Measurements from ENCODE around the gene PAK4.
A peak's percentile ranks its signal among the peaks of the same experiment; 100 is the strongest.

The PAK4 gene

DNA sequence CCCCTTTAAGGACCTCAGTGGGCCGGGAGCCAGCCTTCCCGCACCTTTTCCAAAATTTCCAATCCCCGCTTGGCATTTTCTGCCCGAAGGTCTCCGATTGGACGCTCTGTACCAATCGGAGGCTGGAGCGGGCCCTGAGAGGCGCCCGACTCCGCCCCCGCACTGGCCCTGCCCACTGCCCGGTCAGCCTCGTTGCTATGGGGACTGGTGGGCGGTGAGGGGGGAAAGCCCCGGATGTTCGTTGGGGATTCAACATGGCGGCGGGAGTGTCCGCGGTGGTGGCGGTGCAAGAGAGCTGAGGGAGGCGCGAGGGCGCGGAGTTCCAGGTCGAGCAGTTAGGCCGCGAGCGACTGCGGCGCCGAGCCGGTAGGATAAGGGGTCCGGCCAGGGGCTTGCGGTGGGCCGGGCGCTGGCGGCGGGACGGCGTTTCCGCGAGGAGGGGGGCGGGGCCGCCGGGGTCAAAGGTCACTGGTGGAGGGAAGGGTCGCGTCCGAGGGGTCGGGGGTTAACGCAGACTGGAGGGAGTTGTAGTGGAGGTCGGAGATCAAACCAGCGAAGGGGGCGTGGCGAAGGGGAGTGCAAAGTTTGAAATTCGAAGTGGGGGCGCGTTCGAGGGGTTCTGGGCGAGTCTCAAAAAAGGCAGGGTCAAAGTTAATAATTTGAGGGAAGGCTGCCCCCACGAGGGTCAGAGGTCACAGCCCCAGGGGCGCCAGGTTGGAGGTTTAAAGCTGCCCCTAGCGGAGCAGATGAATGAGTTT lies at the start of gene PAK4:
Gene PAK4 (plus strand): TSS at position 233 of the 758 bp plus-strand sequence. CDS start 43,768 bp downstream, outside the sequence.
- TF ChIP-seq ZBTB7A (IDR thresholded peaks at IDR 0.05; ENCODE audit: low read depth) (peak; percentile 85), TEAD4 (IDR thresholded peaks at IDR 0.05) (no peak), FOXM1 (IDR thresholded peaks at IDR 0.05; ENCODE audit: borderline replicate concordance, low read depth) (peak; percentile 94), CREB1 (IDR thresholded peaks at IDR 0.05; ENCODE audit: low read depth) (no peak), EP300 (IDR thresholded peaks at IDR 0.05; ENCODE audit: borderline replicate concordance) (no peak), EGR1 (IDR thresholded peaks at IDR 0.05) (peak; percentile 93), TCF12 (IDR thresholded peaks at IDR 0.05; ENCODE audit: low read depth) (no peak; the same call in 1 of the 2 replicates), YY1 (IDR thresholded peaks at IDR 0.05; ENCODE audit: low read depth) (peak; percentile 94), CEBPB (IDR thresholded peaks at IDR 0.05) (no peak), RAD21 (IDR thresholded peaks at IDR 0.05; ENCODE audit: low read depth) (peak; percentile 11; the same call in 1 of the 2 replicates), TAF1 (IDR thresholded peaks at IDR 0.05; ENCODE audit: low read depth) (peak; percentile 95), NFIC (IDR thresholded peaks at IDR 0.05) (peak; percentile 80)
- TF ChIP-seq, protein P1, sequence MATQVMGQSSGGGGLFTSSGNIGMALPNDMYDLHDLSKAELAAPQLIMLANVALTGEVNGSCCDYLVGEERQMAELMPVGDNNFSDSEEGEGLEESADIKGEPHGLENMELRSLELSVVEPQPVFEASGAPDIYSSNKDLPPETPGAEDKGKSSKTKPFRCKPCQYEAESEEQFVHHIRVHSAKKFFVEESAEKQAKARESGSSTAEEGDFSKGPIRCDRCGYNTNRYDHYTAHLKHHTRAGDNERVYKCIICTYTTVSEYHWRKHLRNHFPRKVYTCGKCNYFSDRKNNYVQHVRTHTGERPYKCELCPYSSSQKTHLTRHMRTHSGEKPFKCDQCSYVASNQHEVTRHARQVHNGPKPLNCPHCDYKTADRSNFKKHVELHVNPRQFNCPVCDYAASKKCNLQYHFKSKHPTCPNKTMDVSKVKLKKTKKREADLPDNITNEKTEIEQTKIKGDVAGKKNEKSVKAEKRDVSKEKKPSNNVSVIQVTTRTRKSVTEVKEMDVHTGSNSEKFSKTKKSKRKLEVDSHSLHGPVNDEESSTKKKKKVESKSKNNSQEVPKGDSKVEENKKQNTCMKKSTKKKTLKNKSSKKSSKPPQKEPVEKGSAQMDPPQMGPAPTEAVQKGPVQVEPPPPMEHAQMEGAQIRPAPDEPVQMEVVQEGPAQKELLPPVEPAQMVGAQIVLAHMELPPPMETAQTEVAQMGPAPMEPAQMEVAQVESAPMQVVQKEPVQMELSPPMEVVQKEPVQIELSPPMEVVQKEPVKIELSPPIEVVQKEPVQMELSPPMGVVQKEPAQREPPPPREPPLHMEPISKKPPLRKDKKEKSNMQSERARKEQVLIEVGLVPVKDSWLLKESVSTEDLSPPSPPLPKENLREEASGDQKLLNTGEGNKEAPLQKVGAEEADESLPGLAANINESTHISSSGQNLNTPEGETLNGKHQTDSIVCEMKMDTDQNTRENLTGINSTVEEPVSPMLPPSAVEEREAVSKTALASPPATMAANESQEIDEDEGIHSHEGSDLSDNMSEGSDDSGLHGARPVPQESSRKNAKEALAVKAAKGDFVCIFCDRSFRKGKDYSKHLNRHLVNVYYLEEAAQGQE (IDR thresholded peaks at IDR 0.05; ENCODE audit: low read depth): no peak
- TF ChIP-seq, protein P2, sequence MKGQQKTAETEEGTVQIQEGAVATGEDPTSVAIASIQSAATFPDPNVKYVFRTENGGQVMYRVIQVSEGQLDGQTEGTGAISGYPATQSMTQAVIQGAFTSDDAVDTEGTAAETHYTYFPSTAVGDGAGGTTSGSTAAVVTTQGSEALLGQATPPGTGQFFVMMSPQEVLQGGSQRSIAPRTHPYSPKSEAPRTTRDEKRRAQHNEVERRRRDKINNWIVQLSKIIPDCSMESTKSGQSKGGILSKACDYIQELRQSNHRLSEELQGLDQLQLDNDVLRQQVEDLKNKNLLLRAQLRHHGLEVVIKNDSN (IDR thresholded peaks at IDR 0.05): no peak
- TF ChIP-seq, protein P3, sequence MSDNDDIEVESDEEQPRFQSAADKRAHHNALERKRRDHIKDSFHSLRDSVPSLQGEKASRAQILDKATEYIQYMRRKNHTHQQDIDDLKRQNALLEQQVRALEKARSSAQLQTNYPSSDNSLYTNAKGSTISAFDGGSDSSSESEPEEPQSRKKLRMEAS (IDR thresholded peaks at IDR 0.05): peak; percentile 56

DNA sequence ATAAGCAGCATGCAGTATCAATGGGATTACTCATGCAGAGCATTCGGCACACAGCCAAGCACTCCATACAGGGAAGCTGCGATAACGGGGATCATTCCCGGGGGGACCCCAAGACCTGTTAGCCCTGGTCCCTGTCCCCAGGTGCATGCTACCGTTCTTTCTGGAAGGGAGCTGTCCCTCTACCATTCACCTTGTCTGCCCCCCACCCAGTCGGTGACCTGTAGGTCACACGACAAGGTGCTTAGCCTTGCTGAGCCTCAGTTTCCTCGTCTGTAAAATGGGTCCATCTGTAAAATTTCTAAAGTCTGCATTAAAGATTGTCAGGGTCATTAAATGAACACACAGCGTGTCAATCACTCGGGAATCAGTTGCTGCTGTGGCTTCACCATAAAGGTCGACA lies 48.3 kb upstream of the PAK4 start:
- TF ChIP-seq CEBPB (IDR thresholded peaks at IDR 0.05): no peak

DNA sequence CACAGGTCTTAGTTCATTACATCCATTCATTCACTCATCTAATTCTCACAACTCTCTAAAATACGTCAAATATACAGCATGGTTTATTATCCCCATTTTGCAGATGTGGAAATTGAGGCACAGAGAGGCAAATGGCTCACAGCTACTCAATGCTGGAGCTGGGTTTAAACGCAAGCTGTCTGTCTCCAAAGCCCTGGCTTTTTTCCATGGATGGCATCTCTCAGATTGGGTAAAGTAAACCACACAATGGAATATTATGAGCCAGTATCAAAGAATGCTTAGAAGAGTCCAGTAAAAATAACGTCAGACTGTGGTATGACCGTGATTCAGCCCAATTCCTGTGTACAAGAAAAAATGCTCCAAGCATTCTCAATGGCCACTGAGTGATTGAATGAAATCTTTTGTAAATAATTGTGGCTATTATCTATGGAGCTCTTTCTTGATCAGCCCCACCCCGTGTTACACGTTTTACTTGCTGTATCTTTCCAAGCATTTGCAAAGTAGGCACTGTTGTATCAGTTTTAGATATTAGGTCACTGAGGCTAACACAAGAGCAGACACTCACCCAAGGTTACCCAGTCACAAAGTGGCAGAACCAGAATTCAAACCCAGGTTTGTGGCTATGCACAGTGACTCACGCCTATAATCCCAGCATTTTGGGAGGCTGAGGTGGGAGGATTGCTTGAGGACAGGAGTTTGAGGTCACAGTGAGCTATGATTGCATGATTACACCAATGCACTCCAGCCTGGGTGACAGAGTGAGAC lies 47.0 kb upstream of the PAK4 start:
- 0 out of 2 replicates have a peak, but pooled peaks have one; percentile 28 for TF ChIP-seq TEAD4 (IDR thresholded peaks at IDR 0.05)
- TF ChIP-seq, protein P1 (IDR thresholded peaks at IDR 0.05; ENCODE audit: low read depth): no peak

DNA sequence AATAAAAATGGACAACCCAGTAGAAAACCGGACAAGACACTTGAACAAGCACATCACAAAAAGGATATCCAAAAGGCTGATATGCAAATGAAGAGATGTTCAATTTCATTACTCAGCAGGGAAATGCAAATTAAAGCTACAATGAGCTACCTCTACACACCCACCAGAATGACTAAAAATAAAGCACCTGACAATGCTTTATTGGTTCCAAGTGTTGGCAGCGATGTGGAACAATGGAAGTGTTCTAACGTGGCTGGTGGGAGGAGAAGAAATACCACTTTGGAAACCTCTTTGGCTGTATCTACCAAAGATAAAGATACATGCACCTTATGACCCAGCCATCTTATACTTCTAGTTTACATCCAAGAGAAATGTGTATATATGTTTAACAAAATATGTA lies 45.2 kb upstream of the PAK4 start:
- TF ChIP-seq RAD21 (IDR thresholded peaks at IDR 0.05; ENCODE audit: low read depth) (no peak), CREB1 (IDR thresholded peaks at IDR 0.05; ENCODE audit: low read depth) (no peak), CEBPB (IDR thresholded peaks at IDR 0.05) (no peak)
- TF ChIP-seq, protein P3 (IDR thresholded peaks at IDR 0.05): no peak

DNA sequence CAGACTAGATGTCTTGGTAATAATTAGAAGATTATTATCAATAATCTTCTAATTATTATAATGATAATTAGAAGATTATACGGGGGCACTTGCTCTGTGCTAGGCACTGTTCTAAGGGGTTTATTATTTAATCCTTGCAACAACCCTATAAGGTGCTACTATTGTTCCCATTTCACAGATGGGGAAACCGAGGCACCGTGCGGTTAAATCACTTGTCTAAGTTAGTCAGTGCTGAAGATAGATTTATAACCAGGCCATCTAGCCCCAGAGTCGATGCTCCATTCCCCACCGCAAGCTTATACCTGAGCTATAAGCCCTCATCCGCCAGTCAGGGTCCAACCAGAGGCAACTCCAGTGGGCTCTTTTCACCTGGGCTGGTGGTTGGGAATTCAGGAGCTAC lies 43.4 kb upstream of the PAK4 start:
- no peak for TF ChIP-seq CREB1 (IDR thresholded peaks at IDR 0.05; ENCODE audit: low read depth)

DNA sequence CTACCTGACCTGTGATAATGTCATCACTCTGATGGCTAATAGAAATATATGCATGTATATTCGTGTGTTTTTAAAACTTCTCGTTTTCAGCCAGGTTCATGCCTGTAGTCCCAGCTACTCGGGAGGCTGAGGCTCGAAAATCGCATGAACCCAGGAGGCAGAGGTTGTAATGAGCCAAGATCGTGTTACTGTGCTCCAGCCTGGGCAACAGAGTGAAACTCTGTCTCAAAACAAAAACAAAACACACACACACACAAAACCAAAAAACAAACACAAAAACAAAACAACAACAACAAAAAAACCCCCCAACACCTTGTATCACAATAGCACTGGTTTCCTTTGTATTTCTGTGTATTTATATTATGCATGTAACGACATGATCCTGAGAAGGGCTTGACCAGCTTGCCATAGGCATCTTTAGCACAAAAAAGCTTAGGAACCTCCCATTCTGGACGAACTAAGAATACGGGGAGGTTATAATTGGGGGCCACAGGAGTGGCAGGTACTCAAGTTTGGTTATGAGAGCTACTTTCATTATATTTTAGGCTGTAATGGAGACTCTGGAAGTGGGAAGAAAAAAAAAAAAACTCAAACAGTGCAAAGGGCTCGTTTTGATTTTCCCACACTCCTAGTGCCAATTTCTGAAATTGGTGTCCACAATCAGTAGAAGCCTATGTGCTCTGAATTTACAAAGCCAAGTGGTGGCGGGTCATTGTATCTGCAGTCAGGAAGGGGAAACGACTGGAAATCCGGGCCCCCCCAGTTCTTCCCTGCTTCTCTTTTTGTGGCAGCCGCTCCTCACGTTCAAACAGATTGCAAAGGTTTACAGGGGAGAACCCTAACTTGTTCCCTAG lies 42.6 kb upstream of the PAK4 start:
- TF ChIP-seq CREB1 (IDR thresholded peaks at IDR 0.05; ENCODE audit: low read depth): no peak
- TF ChIP-seq, protein P2 (IDR thresholded peaks at IDR 0.05): no peak
- no peak for TF ChIP-seq ZBTB7A (IDR thresholded peaks at IDR 0.05; ENCODE audit: low read depth)
- TF ChIP-seq CEBPB (IDR thresholded peaks at IDR 0.05): no peak
- no peak for TF ChIP-seq EGR1 (IDR thresholded peaks at IDR 0.05)
- no peak for TF ChIP-seq RAD21 (IDR thresholded peaks at IDR 0.05; ENCODE audit: low read depth)
- no peak for TF ChIP-seq TCF12 (IDR thresholded peaks at IDR 0.05; ENCODE audit: low read depth)
- TF ChIP-seq TAF1 (IDR thresholded peaks at IDR 0.05; ENCODE audit: low read depth): no peak
